EL (cell line): Measurements from ENCODE around the gene EPAS1.

Experiments
- DNase-seq: peaks from one replicate; pipeline ENCODE4 v3.0.0-alpha.2; 2016

The EPAS1 gene

DNA sequence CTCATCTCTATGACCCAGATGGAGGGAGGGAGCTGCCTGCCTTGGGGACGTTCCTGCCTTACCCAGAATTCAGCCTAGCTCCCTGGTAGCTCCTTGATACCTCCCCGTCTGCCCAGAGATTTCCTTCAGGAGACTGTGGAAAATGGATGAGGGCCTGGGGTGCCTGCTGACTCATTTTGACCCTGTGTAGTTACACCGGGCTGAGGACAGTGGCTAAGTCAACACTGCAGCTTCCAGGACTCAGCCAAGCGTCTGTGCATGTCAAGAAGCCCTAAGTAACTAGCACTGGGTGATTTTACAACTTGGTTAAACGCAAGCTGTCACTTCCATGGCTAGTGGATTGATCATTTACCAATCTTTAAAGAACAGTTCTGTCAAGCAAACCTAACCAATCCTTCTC lies 23.3 kb upstream of the EPAS1 start:
- no peak for DNase-seq

DNA sequence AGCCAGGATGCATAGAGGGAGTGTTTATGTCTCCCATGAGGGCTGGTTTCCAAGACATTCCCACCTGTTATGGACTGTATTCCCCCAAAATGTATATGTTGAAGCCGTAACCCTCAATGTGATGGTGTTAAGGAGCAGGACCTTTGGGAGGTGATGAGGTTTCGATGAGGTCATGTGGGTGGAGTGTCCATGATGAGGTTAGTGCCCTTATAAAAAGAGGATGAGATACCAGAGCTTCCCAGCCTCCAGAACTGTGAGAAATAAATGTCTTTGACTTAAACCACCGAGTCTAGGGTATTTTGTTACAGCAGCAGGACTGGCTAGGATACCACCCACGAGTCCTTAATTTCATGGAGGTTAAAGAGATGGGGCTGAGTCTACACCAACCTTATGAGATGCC lies 22.6 kb upstream of the EPAS1 start:
- no peak for DNase-seq

DNA sequence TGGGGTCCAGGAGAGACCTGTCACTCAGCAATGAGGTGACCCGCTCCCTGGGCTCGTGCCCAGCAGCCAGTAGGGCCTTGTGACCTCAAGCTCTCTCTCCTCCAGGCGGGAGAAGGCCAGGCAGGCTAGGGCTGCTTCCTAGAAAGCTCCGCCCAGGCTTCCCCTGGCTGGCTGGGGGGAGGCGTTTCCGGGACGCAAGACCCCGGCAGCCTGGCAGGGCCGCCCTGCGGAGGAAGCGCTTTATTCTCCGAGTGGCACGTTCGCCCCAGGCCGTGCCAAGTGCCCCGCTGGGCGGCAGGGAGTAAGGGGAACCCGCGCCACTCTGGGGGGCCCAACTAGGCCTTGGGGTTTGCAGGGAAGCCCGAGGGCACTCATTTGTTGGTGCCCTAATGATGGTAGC lies 21.2 kb upstream of the EPAS1 start:
- DNase-seq = peak; percentile 20

- DNase-seq = peak; percentile 45
These were observed 20.6 kb upstream of the EPAS1 start for GRCh38 chr2:46276642-46277041.

DNA sequence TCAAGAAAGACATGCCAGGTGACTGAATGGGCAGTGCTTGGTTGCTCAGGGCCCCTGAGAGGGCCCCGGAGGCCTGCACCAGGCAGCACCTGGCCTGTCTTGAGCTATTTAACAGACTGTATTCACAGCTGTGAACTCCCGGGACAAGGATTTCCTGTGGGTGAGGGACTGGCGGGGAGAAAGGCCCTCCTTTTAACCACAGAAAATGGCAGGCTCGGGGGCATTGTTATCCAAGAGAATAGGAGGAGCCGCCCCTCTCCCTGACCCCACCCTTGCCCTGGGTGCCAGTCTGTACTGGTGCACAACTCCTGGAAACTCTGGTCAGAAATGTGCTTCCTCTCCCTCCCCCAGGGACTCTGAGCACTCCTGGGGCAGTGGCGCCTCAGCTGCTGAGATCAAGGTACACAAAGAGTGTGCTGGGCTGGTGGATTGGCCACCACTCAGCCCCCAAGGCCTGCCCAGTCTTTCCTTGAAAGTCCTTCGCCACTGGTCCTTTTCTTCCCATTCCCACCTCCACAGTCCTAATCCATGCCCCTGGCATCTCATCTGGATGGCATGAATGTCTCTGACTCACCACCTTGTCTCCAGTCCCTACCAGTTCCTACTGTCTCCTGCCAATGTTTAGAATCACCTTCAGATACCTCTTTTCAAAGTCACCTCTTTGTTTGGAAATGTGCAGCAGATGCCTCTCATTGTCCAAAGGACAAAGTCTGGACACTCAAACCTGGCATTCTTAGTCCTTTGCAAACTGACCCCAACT lies 19.6 kb upstream of the EPAS1 start:
- DNase-seq = no peak

GRCh38 chr2:46278952-46279351 lies 18.3 kb upstream of the EPAS1 start:
- DNase-seq = no peak

GRCh38 chr2:46281939-46282338 lies 15.3 kb upstream of the EPAS1 start:
- DNase-seq = no peak

- DNase-seq = no peak
These were observed 13.5 kb upstream of the EPAS1 start for GRCh38 chr2:46283693-46284092.

DNA sequence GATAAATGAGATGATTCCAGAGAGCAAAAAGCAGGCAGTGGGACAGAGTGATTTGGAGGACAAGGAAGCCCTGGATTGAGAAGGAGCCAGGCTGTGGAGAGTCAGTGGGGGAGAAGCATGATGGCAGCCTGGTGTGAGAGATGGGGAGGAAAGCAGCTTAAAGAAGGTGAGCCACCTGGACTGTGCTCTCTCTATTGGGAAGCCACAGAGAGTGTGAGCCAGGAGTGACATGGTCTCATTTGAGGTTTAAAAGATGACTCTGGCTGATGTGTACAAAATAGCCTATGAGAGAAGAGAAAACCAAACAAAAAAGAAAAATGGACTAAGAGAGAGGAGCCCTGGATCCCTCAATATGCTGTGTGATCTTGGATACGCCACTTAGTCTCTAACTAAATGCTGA lies 12.9 kb upstream of the EPAS1 start:
- no peak for DNase-seq

DNA sequence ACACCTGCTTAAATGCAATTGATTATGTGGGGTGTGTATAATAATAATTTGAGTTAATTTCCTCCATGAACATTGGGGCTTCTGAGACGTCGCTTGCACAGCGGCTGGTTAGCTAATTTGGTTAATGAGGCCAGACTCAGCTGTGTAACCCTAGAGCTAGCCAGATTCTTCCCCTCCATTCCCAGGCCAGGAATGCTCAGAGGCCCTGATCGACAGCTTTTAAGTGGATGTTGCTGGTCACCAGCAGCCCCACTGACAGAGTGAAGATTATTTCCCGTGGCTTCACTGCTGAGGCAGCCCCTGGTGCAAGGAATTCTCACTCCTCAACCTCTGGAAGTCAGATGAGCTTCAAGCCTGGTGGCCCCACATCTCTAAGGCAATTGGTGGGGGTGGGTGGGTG lies 12.4 kb upstream of the EPAS1 start:
- DNase-seq = no peak

DNA sequence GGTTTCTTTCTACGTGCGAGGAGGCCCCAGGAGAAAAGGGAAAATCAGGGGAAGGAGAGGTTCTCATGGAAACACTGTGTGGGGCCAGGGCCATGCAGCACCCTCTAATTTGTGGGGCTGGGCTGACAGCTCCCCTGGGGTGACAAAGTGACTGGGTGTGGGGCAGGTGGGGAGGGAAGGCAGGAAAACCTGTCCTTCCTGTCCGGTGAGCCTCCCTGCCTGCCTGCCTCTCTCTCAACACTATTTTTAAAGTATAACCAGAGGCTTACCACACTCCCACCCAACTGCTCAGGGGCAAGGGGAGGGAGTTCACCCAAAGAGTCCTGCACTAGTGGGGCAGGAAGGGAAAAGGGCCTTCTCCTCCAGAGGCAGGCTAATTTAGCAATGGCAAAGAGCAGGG lies 10.5 kb upstream of the EPAS1 start:
- no peak for DNase-seq

DNA sequence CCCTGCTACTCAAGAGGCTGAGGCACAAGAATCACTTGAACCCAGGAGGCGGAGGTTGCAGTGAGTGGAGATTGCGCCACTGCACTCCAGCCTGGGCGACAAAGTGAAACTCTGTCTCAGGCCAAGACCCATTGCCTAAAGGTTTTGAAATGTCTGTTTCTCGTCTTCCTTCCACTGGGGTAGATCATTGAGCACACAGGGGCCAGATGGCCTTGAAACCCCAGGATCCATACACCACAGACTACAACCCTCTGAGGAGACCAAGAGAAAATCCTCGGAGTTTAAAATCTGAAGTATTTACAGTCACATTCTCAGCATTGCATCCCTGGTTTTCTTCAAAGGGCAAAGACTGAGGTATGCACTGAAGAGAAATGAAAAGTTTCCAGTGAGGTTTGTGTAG lies 7.1 kb upstream of the EPAS1 start:
- DNase-seq = no peak

DNA sequence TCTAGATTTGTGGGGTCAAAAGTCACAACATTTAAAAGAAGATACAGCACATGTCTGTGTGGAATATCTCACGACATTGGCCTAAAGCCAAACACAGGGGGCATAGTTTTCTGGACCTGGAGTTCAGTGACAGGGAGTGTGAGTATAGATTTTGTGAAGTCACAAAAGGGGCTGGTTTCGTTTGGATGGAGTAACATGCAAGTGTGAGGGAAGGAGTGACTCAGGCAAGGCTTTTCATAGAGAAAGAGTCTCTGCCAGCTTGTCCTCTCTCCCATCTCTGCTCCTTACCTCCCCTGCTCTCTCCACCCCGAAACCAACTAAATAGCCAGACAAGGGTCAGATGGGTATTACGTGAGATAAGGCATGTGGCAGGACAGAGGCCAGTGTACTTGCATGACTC lies 3.7 kb upstream of the EPAS1 start:
- no peak for DNase-seq

DNA sequence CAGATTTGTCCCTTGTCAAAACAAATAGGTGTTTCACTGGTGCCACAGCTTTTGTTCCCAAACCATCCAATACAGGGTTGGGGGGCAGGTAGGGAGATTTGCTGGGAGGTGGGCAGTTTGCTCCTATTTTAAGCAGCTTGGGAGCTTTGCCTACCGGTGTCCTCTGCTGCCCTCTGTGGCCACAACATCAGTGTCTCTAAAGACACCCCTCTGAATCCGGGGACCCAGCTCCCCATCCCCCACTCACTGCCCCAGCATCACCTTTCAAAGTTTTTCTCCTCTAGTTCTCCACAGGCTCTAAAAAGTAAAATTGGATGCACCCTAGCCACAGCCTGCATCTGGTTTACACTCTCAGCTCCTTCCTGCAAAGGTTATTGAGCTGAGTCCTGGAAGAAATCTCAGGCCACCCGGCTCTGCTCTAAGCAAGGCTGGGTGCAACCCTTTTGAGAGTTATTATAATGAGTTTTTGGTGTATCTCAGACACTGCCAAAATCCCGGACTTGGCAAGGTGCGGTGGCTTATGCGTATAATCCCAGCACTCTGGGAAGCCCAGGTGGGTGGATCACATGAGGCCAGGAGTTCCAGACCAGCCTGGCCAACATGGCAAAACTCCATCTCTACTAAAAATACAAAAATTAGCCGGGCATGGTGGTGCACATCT lies 2.9 kb upstream of the EPAS1 start:
- DNase-seq = peak; percentile 42

DNA sequence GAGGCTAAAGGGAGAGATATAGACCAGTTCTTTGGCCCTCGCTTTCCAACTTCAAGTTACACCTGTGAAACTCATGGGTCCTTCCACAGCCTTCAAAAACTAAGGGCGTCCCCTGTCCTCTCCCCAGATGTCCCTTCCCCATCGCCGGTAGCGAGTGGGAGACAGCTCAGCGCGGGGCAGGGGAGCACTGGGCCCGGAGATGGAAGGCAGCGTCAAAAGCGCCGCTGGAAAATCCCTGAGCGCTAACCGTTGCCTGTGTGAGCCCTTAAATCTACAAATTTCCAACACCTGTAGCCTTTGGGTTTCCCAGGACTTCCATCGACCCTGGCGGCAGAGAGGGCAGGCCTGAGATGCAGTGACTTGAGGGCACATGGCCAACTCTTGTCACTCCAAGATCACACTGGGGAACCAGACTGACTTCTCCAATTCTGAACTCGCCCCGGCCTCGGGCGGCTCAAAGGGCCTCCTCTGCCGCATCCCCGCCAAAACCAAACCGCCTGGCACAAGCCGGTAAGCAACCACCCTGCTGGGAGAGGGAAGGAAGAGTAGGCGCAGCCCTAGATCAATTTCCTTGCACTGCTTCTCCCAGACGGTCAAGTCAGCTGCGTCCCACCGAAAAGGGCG lies 879 bp upstream of the EPAS1 start:
- DNase-seq = peak; percentile 31

- DNase-seq = peak; percentile 25
These were observed 502 bp downstream of the EPAS1 start for GRCh38 chr2:46297546-46298271.

DNA sequence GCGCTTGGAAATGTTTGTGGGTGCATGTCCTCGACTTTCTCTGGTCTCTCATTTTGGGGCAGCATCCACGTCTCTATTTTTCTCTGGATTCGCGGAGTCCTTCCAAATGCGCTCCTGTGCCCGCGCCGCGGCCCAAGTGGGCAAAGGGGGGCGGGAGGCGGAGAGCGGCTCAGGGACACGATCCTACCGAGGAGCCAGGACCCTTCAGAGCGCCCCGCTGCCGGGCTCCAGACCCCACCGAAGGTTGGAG lies 990 bp downstream of the EPAS1 start:
- DNase-seq = no peak

GRCh38 chr2:46298522-46299353 lies 1.5 kb downstream of the EPAS1 start:
- peak; percentile 58 for DNase-seq

GRCh38 chr2:46299365-46300263 lies 2.4 kb downstream of the EPAS1 start:
- peak; percentile 84 for DNase-seq

DNA sequence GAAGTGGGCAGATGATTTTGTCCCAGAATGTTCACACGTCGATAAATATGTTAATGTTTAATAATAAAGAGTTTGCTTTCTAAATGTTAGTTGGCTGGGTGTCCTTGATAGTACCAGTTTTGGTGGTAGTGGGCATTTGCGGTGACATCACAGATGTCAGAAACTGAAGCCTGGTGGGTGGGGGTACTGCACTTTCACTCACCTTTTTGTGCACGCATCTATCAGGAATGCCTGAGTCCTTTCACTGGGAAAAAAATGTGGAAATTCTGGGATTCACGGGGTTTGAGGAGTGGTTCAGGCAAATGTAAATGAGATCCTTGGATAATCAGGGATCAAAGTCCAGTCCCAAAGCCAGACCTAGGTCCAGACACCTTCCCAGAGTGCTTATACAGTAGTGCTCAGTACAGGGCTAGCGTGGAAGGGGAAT lies 3.2 kb downstream of the EPAS1 start:
- DNase-seq = no peak

DNA sequence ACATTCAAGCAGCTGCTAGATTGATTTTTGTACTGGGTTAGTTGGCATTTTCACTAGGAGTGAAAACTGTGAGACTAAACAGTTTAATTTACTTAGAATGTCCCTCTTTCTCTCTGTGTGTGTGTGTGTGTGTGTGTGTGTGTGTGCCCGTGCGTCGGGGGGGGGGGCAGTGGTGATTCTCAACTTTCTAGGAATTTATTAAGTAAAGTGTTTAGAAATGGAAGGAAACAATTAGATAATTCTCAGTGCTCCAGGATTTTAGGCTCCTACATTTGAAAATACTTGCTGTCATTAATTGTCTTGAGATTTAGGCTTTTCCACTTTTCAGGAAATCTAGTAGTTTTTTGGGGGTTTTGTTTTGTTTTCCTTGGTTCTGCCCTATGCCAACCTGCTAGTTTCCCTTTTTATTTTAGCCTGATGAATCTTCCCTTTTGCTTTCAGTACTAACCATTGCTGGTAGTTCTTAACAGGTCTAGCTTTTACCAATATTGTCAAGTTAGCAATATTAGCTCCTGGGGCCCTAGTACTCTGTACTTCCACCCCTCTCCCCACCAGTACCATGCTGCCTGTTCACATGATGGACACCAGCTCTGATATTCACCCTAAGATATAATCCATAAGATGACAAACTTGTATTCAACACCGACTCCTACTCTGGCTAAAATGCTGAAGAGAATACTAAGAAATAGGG lies 4.9 kb downstream of the EPAS1 start:
- DNase-seq = no peak
